MCF 10A (cell line): Measurements from ENCODE around the gene ZNF200. TPM values are rescaled to one million over a fixed set of nuclear protein-coding genes. Genes with fewer than 3 reads are reported as not detected.

Source experiments
- BruUV-seq: library from RNA; stranded (reverse); fragments of 400-500 nt; replicated peaks from 2 replicates; lab custom pipeline; 2021; lab: Mats Ljungman, UMichigan
- CTCF ChIA-PET: fragments of 300-600 bp; sonication (Branson Sonifier 250); formaldehyde crosslinking; extraction: SDS; loops from one replicate; lab custom pipeline; 2021; ENCODE audit warnings: antibody characterized with exemption, inconsistent platforms; lab: Yijun Ruan, JAX
- POLR2A ChIA-PET: fragments of 300-600, 350-650 bp; sonication (Branson Sonifier 250); formaldehyde crosslinking; extraction: SDS; loops from one replicate; lab custom pipeline; 2020; ENCODE audit warnings: antibody characterized with exemption, inconsistent platforms; lab: Yijun Ruan, JAX
- DNase-seq: peaks from one replicate; pipeline ENCODE4 v3.0.0-alpha.2; 2018; ENCODE audit not compliant: unreplicated experiment
- H3K27ac Mint-ChIP-seq: one replicate; pipeline ENCODE4 v1.8.0; 2022; ENCODE audit warnings: mild to moderate bottlenecking, low read depth, mixed read lengths; ENCODE audit not compliant: unreplicated experiment
- H3K27me3 Mint-ChIP-seq: one replicate; pipeline ENCODE4 v1.8.0; 2022; ENCODE audit warnings: mixed read lengths; ENCODE audit not compliant: insufficient read depth, unreplicated experiment
- H3K36me3 Mint-ChIP-seq: one replicate; pipeline ENCODE4 v1.8.0; 2022; ENCODE audit warnings: mild to moderate bottlenecking, moderate library complexity, mixed read lengths; ENCODE audit not compliant: insufficient read depth, unreplicated experiment
- H3K4me1 Mint-ChIP-seq: one replicate; pipeline ENCODE4 v1.8.0; 2022; ENCODE audit warnings: mixed read lengths; ENCODE audit not compliant: insufficient read depth, unreplicated experiment
- H3K4me3 Mint-ChIP-seq: one replicate; pipeline ENCODE4 v1.8.0; 2022; ENCODE audit warnings: mild to moderate bottlenecking, moderate library complexity, mixed read lengths; ENCODE audit not compliant: unreplicated experiment
- H3K9me3 Mint-ChIP-seq: one replicate; pipeline ENCODE4 v1.8.0; 2022; ENCODE audit warnings: mixed read lengths; ENCODE audit not compliant: unreplicated experiment
- CTCF ChIP-seq: fragments of 200-600 bp; IDR thresholded peaks from one replicate; pipeline ENCODE4 v1.8.0; 2022; ENCODE audit warnings: antibody characterized with exemption, mild to moderate bottlenecking; ENCODE audit not compliant: unreplicated experiment
- intact Hi-C: fragments of 100-400 bp; cut with micrococcal nuclease; formaldehyde crosslinking; loops from 2 replicates; pipeline ENCODE4 v1.14.1; 2022
- total RNA-seq: library from RNA; stranded (reverse); gene quantifications from 2 replicates; pipeline ENCODE4 v1.2.3, GENCODE V29; 2022

Gene ZNF200
- total RNA-seq, 1 experiment from 2014 or later = 6.6 TPM

- TF ChIP-seq CTCF = no peak
- H3K4me3 Mint-ChIP-seq = no peak overlapping the region
- H3K9me3 Mint-ChIP-seq = peaks cover 5% of the 10 kb centered on the region
- ChIA-PET CTCF (no interaction called here), POLR2A (no interaction called here)
- BruUV-seq = no TSS peak
- H3K36me3 Mint-ChIP-seq = peaks cover 5% of the 10 kb centered on the region
- H3K27ac Mint-ChIP-seq = no peak overlapping the region
- no peak for DNase-seq
- H3K4me1 Mint-ChIP-seq = peaks cover 6% of the 10 kb centered on the region
- intact Hi-C loops = no loop called here
- H3K27me3 Mint-ChIP-seq = no peaks in the 10 kb centered on the region
Observed at GRCh38 chr16:3246876-3247275, 11.9 kb upstream of the ZNF200 start.

- no peak overlapping the region for H3K27ac Mint-ChIP-seq
- no peak overlapping the region for H3K4me3 Mint-ChIP-seq
- DNase-seq = no peak
- no peak for TF ChIP-seq CTCF
- peaks cover under 1% of the 10 kb centered on the region for H3K36me3 Mint-ChIP-seq
- peaks cover 5% of the 10 kb centered on the region for H3K9me3 Mint-ChIP-seq
- intact Hi-C loops = no loop called here
- peaks cover 6% of the 10 kb centered on the region for H3K4me1 Mint-ChIP-seq
- H3K27me3 Mint-ChIP-seq = no peaks in the 10 kb centered on the region
- no TSS peak for BruUV-seq
- POLR2A ChIA-PET = no interaction called here
- CTCF ChIA-PET = no interaction called here
Observed at GRCh38 chr16:3246002-3246401, 11.0 kb upstream of the ZNF200 start.

GRCh38 chr16:3243882-3244281 lies 8.9 kb upstream of the ZNF200 start:
- H3K36me3 Mint-ChIP-seq = no peaks in the 10 kb centered on the region
- H3K27ac Mint-ChIP-seq = no peak overlapping the region
- no peak overlapping the region for H3K4me3 Mint-ChIP-seq
- DNase-seq = peak; percentile 59
- ChIA-PET POLR2A (no interaction called here), CTCF (no interaction called here)
- H3K27me3 Mint-ChIP-seq = no peaks in the 10 kb centered on the region
- H3K9me3 Mint-ChIP-seq = peaks cover 5% of the 10 kb centered on the region
- no peak for TF ChIP-seq CTCF
- intact Hi-C loops = no loop called here
- BruUV-seq = no TSS peak
- peaks cover 6% of the 10 kb centered on the region for H3K4me1 Mint-ChIP-seq

GRCh38 chr16:3242709-3243108 lies 7.8 kb upstream of the ZNF200 start:
- peaks cover 5% of the 10 kb centered on the region for H3K9me3 Mint-ChIP-seq
- H3K4me1 Mint-ChIP-seq = peaks cover 6% of the 10 kb centered on the region
- TF ChIP-seq CTCF = no peak
- POLR2A ChIA-PET = interaction anchor here (0.6 kb wide), 1 partner anchor 10 kb away, joined by 3 read pairs; no protein-coding TSS in a partner anchor
- BruUV-seq = no TSS peak
- intact Hi-C loops = no loop called here
- CTCF ChIA-PET = no interaction called here
- no peaks in the 10 kb centered on the region for H3K27me3 Mint-ChIP-seq
- H3K36me3 Mint-ChIP-seq = no peaks in the 10 kb centered on the region
- DNase-seq = peak; percentile 84
- no peak overlapping the region for H3K4me3 Mint-ChIP-seq
- H3K27ac Mint-ChIP-seq = no peak overlapping the region
